ENCODE results near the gene OTOG. TPM values are rescaled to one million over a fixed set of nuclear protein-coding genes. Genes with fewer than 3 reads are reported as not detected.

OTOG gene
- total RNA-seq, 4 donors from 2014 or later: not detected

DNA sequence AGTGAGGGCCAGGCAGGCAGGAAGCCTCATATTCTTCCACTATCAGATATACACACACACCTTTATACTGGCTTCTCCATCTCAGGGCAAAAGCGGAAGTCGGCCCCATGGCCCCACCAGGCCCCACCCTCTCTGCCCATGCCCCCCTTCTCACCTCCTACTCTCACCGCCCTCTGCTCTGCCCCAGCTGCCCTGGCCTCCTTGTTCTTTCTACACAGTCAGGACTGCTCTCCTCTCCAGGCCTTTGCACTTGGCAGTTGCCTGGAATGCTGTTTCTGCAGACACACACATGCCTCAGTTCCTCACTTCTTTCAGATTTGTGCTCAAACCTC lies 25.3 kb downstream of the OTOG start:
- TF ChIP-seq, protein P1, sequence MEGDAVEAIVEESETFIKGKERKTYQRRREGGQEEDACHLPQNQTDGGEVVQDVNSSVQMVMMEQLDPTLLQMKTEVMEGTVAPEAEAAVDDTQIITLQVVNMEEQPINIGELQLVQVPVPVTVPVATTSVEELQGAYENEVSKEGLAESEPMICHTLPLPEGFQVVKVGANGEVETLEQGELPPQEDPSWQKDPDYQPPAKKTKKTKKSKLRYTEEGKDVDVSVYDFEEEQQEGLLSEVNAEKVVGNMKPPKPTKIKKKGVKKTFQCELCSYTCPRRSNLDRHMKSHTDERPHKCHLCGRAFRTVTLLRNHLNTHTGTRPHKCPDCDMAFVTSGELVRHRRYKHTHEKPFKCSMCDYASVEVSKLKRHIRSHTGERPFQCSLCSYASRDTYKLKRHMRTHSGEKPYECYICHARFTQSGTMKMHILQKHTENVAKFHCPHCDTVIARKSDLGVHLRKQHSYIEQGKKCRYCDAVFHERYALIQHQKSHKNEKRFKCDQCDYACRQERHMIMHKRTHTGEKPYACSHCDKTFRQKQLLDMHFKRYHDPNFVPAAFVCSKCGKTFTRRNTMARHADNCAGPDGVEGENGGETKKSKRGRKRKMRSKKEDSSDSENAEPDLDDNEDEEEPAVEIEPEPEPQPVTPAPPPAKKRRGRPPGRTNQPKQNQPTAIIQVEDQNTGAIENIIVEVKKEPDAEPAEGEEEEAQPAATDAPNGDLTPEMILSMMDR (IDR thresholded peaks at IDR 0.05; ENCODE audit: low read depth): no peak

DNA sequence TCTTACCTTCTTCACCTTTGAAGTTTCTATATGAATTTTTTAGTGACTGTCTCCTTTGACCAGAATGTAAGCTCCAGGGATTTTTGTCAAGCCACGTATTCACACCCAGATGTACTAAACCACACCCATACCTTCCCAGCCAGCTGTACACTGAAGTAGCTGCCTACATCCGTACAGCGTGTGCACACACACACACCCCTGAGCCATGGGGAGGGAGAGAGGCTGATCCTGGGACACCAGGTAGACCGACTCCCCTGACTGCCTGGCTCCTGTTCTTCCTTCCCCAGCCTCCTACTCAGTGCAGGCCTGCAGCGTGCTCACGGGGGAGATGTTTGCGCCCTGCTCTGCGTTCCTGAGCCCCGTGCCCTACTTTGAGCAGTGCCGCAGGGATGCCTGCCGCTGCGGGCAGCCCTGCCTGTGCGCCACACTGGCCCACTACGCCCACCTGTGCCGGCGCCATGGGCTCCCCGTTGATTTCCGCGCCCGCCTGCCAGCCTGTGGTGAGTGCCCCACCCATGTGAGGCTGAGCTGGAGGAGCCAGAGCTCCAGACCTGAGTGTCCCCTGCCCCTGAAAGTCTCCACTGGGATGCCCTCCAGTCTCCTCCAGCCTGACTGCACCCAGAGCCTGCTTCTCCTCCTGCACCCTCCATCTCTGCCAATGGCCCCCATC lies 25.9 kb downstream of the OTOG start:
- TF ChIP-seq, protein P1 (IDR thresholded peaks at IDR 0.05; ENCODE audit: low read depth): no peak

DNA sequence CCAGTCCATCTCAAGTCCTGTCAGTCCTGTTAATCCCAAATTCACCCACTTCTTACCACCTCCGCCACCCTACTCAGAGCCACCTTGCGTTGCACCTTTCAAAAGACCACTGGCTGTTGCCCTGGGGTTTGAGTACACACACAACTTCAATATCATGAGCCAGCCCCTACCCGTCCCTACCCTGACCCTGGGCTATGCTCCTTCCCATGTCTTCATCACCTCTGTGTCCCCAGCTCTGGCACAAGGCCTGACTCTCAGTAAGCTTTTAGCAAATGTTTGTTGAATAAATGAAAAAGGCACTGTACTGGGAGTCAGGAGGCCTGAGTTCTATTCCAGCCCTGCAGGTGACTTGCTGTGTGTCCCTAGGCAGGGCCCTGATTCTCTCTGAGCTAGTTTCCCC lies 26.5 kb downstream of the OTOG start:
- TF ChIP-seq, protein P1 (IDR thresholded peaks at IDR 0.05; ENCODE audit: low read depth): no peak

DNA sequence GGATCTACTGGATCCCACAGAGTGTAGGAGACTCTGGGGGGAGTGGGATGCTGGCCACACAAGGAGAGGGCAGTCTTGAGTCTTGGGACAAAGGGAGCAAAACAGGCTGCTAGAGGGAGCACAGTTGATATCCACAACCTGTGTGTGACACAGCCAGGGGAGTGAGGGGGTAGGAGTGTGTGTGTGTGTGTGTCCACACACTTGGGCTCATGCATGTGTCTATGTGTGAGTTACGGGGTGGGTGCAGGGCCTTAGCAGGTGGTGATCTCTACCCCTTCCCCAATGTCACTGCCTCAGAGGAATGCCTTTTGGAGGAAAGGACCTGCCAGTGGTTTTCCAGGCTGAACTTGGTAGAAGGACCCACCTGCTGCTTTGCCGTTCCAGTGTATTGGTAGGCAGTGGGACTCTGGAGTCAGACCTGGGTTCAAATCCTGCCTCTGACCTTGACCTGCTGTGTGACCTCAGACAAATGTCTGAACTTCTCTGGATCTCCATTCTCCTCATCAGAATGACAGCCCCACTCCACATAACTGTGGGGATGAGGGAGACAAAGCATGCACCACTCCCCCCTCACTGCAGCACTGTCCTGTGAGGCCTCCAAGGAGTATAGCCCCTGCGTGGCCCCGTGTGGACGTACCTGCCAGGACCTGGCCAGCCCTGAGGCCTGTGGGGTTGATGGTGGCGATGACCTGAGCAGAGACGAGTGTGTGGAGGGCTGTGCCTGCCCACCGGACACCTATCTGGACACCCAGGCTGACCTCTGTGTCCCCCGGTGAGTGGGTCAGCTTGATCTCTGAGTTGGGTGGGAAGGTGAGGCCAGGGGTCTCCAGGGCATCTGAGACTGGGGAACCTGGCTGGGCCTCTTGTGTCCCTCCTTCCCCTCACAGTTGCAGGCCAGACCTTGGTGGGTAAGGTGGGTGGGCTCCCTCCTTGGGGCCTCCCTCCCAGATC lies 27.4 kb downstream of the OTOG start:
- TF ChIP-seq, protein P1 (IDR thresholded peaks at IDR 0.05; ENCODE audit: low read depth): no peak

DNA sequence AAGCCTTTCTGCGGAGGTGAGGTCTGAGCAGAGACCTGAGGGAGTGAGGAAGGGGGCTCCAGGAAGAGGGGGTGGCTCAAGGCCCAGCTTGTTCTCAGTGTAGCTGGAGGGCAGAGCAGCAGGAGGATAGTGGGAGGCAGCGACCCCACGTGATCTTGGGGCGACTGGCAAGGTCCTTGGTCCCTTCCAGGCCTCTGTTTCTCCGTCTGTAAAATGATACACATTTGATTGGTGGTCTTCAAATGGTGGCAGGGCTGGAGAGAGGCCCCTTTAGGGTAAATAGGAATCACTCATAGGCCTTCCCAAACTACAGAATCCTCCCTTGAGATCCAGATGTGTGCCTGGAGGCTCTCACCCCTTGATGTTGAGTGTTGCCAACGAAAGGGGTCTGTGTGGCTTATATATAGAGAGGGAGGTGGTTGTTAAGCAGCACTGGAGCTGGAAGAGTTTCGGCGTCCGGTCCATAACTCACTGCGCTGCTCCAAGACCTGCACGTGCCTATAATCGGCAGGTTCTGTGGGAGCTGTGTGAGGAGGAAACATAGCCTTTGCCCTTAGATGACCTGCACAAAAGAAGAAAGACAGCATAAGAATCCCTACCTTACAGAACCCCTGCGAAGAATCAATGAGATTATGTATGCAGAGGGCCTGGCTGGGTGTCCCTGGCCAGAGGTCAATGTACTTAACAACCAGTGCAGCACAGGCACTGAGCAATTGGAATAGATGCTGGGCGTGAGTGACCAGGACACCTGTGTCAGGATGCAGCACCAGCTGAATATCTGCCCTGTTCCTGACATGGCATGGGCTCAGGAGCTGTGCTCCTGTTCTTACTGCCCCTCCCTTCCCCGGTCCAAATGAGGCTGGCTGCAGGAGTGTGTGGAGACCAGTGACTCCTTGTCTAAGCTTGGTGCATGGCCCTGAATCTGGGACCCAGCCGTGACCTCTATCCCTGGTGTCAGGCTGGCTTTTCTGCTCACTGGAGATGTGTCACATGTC lies 28.7 kb downstream of the OTOG start:
- TF ChIP-seq, protein P1 (IDR thresholded peaks at IDR 0.05; ENCODE audit: low read depth): no peak

DNA sequence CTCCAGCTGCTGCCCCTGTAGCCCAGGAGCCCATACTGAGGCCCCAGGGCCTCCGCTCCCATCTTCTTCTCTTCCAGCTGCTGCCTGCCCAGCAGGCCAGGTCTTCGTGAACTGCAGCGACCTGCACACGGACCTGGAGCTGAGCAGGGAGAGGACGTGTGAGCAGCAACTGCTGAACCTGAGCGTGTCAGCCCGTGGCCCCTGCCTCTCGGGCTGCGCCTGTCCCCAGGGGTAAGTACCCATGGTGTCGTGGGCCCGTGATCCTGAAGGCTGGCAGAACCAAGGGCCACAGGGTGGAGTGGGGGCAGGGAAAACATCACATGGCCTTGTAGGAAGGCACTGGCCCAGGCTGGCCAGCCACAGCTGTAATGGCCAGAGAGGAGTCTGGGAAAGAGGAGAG lies 31.2 kb downstream of the OTOG start:
- TF ChIP-seq, protein P1 (IDR thresholded peaks at IDR 0.05; ENCODE audit: low read depth): no peak

Measured in subcutaneous adipose tissue (tissue), 4 donors.